ENCODE measurements around the gene CCDC13.

The CCDC13 gene

GRCh38 chr3:42771271-42771670 lies 1.8 kb downstream of the CCDC13 start:
- Histone ChIP-seq H3K36me3 (no peaks in the 10 kb centered on the region), H3K27me3 (no peaks in the 10 kb centered on the region), H3K4me3 (ENCODE audit: low read depth, low read length) (no peak overlapping the region), H3K4me1 (no peaks in the 10 kb centered on the region), H3K9me3 (no peaks in the 10 kb centered on the region)
- no peak for DNase-seq
- no peak for TF ChIP-seq CTCF (IDR thresholded peaks at IDR 0.05; ENCODE audit: low read depth, low read length)

- TF ChIP-seq CTCF (IDR thresholded peaks at IDR 0.05; ENCODE audit: low read depth, low read length), result no peak
- Histone ChIP-seq H3K9me3 (no peaks in the 10 kb centered on the region), H3K4me1 (no peaks in the 10 kb centered on the region), H3K4me3 (ENCODE audit: low read depth, low read length) (no peak overlapping the region), H3K36me3 (no peaks in the 10 kb centered on the region), H3K27me3 (no peaks in the 10 kb centered on the region)
- no peak for DNase-seq
These were observed 3.4 kb downstream of the CCDC13 start for GRCh38 chr3:42769477-42770131.

DNA sequence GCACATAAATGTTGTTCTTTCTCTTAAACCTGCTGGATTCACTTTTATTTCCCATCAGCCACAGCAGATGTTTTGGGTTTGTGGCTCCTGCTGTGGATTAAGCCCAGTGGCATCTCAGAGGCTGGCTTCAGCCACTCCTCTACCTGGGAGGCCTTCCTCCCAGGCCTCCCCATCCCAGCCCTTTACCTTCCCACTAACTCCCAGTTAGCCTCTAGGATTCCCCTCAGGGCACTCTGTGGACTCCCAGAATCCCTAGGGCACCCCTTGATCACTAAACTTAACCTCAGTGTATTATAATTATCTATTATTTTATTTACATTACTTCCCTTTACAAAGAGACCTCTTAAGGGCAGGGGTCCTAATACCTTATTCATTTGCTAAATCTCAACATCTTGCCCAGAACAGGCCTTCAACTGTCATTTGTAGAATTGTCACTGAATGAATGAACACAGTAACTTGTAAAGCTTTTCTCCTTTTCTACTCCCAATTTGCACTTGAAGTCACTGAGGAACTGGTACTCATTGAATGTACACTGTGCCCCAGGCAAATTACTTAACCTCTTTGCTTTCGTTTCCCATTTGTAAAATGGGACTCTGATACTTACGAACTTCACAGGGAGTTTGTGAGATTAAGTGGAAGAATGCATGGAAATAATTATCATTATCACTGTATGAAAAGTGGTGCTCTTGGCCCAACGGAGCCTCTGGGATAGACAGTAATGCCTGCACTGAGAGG lies 8.3 kb downstream of the CCDC13 start:
- Histone ChIP-seq H3K36me3 (no peaks in the 10 kb centered on the region), H3K4me1 (no peaks in the 10 kb centered on the region), H3K9me3 (no peaks in the 10 kb centered on the region), H3K27me3 (no peaks in the 10 kb centered on the region), H3K4me3 (ENCODE audit: low read depth, low read length) (no peak overlapping the region)
- DNase-seq, result no peak
- TF ChIP-seq CTCF (IDR thresholded peaks at IDR 0.05; ENCODE audit: low read depth, low read length), result no peak

- H3K4me3 ChIP-seq (ENCODE audit: low read depth, low read length), result no peak overlapping the region
- TF ChIP-seq CTCF (IDR thresholded peaks at IDR 0.05; ENCODE audit: low read depth, low read length), result no peak
- no peaks in the 10 kb centered on the region for H3K9me3 ChIP-seq
- H3K27me3 ChIP-seq, result no peaks in the 10 kb centered on the region
- no peak for DNase-seq
- H3K36me3 ChIP-seq, result no peaks in the 10 kb centered on the region
- H3K4me1 ChIP-seq, result no peaks in the 10 kb centered on the region
These were observed 8.9 kb downstream of the CCDC13 start for GRCh38 chr3:42764115-42764514.

- TF ChIP-seq CTCF (IDR thresholded peaks at IDR 0.05; ENCODE audit: low read depth, low read length), result no peak
- Histone ChIP-seq H3K36me3 (no peaks in the 10 kb centered on the region), H3K4me1 (no peaks in the 10 kb centered on the region), H3K27me3 (no peaks in the 10 kb centered on the region), H3K9me3 (no peaks in the 10 kb centered on the region), H3K4me3 (ENCODE audit: low read depth, low read length) (no peak overlapping the region)
- DNase-seq, result no peak
These were observed 10.0 kb downstream of the CCDC13 start for GRCh38 chr3:42763021-42763420.

GRCh38 chr3:42762046-42762724 lies 10.9 kb downstream of the CCDC13 start:
- Histone ChIP-seq H3K27me3 (no peaks in the 10 kb centered on the region), H3K36me3 (no peaks in the 10 kb centered on the region), H3K9me3 (no peaks in the 10 kb centered on the region), H3K4me3 (ENCODE audit: low read depth, low read length) (no peak overlapping the region), H3K4me1 (no peaks in the 10 kb centered on the region)
- DNase-seq, result no peak
- no peak for TF ChIP-seq CTCF (IDR thresholded peaks at IDR 0.05; ENCODE audit: low read depth, low read length)
